Gastroesophageal sphincter (tissue), 3 donors: ENCODE data around the gene PCA3.

Experiments used
- CTCF ChIP-seq, 4 experiments: fragments of 200-600 bp in 2 of 4; fragments of 450-650 bp in 2 of 4; sonication (generic) in 1 of 4; IDR thresholded peaks; one replicate each; pipeline ENCODE4 v1.5.1; 2017 to 2019; ENCODE audit warnings: antibody characterized with exemption in 4 of 4, mild to moderate bottlenecking in 2 of 4, moderate library complexity in 2 of 4
- EP300 ChIP-seq: sonication (generic); formaldehyde crosslinking; IDR thresholded peaks from one replicate; pipeline ENCODE4 v1.6.1; 2017; ENCODE audit warnings: antibody characterized with exemption, mild to moderate bottlenecking
- POLR2A ChIP-seq, 2 donors: fragments of 450-650 bp; IDR thresholded peaks; one replicate each; pipeline ENCODE4 v1.6.1; 2017; ENCODE audit warnings: antibody characterized with exemption in 2 of 2, mild to moderate bottlenecking in 2 of 2, moderate library complexity in 1 of 2
- POLR2AphosphoS5 ChIP-seq: sonication (generic); formaldehyde crosslinking; IDR thresholded peaks from one replicate; pipeline ENCODE4 v1.6.1; 2017; ENCODE audit warnings: antibody characterized with exemption

GRCh38 chr9:76766126-76766525, 1.9 kb downstream of the PCA3 start:
- TF ChIP-seq CTCF (IDR thresholded peaks at IDR 0.05): no peak
- TF ChIP-seq EP300: no peak
- no peak for TF ChIP-seq POLR2A (IDR thresholded peaks at IDR 0.05)
- no peak for TF ChIP-seq POLR2AphosphoS5
